Upper lobe of left lung (tissue), 6 donors: ENCODE measurements around the gene GALNT4. TPM values are rescaled to one million over a fixed set of nuclear protein-coding genes. Genes with fewer than 3 reads are reported as not detected.

ENCODE experiments used
- ATAC-seq, 2 donors: fragments of 200-7000 bp; cut with Tn5 transposase; one replicate each; pipeline ENCODE4 v1.9.1; 2022; ENCODE audit warnings: mild to moderate bottlenecking in 2 of 2, moderate library complexity in 2 of 2; ENCODE audit not compliant: low FRiP score in 2 of 2
- DNase-seq, 2 donors: peaks; one replicate each; pipeline ENCODE4 v3.0.0-alpha.2; 2019 to 2020
- H3K27ac ChIP-seq, 4 donors: fragments of 200-600 bp; sonication (generic); one replicate each; pipeline ENCODE4 v1.5.1; 2016 to 2019
- H3K27me3 ChIP-seq, 4 donors: fragments of 200-600 bp; sonication (generic); one replicate each; pipeline ENCODE4 v1.5.1; 2017 to 2019
- H3K36me3 ChIP-seq, 4 donors: fragments of 200-600 bp; sonication (generic); one replicate each; pipeline ENCODE4 v1.5.1; 2016 to 2019
- H3K4me1 ChIP-seq, 4 donors: fragments of 200-600 bp; sonication (generic); one replicate each; pipeline ENCODE4 v1.5.1; 2018 to 2019
- H3K4me3 ChIP-seq, 4 donors: fragments of 200-600 bp; sonication (generic); one replicate each; pipeline ENCODE4 v1.5.1; 2017 to 2019; ENCODE audit warnings: mild to moderate bottlenecking in 2 of 4, moderate library complexity in 1 of 4
- H3K9me3 ChIP-seq, 4 donors: fragments of 200-600 bp; sonication (generic); one replicate each; pipeline ENCODE4 v1.5.1; 2018 to 2019
- CTCF ChIP-seq, 6 experiments: fragments of 450-650 bp in 4 of 6; fragments of 200-600 bp in 2 of 6; sonication (generic) in 2 of 6; IDR thresholded peaks; one replicate each; pipeline ENCODE4 v1.5.1; 2016 to 2019; ENCODE audit warnings: antibody characterized with exemption in 6 of 6
- EP300 ChIP-seq, 4 donors: sonication (generic); formaldehyde crosslinking; IDR thresholded peaks; one replicate each; pipeline ENCODE4 v1.5.1; 2017; ENCODE audit warnings: antibody characterized with exemption in 4 of 4, control low read depth in 2 of 4
- POLR2A ChIP-seq, 4 donors: fragments of 450-650 bp; IDR thresholded peaks; one replicate each; pipeline ENCODE4 v1.5.1; 2016 to 2017; ENCODE audit warnings: antibody characterized with exemption in 4 of 4, mild to moderate bottlenecking in 2 of 4
- POLR2AphosphoS5 ChIP-seq, 2 donors: sonication (generic); formaldehyde crosslinking; IDR thresholded peaks; one replicate each; pipeline ENCODE4 v1.5.1; 2017; ENCODE audit warnings: antibody characterized with exemption in 2 of 2
- whole genome bisulfite sequencing, 2 donors: methylation state at CpG; one replicate each; pipeline ENCODE4 v1.1.5; 2017 to 2018; 5-methylcytosine and 5-hydroxymethylcytosine counted together
- total RNA-seq, 6 donors: library from RNA; depleted of rRNA in 4 of 6; stranded (reverse); fragments of >200 nt in 4 of 6; gene quantifications; one replicate each; pipeline versions ENCODE4 v1.1.0 to v1.2.1, GENCODE V29; 2016 to 2021
- donor health status: DM: no; HTN: no; CAD: no; lungs with moderate emphysema.
- donor health status: DM: no; HTN: yes; CAD: no; lungs with severe emphysema.

GALNT4 gene
- 10 to 100 TPM in 2 of 6 donors, 1 to 10 TPM in 4; 2.4 to 13.5 (median 7.9) TPM for total RNA-seq

- H3K9me3 ChIP-seq = no peaks in the 10 kb centered on the region
- WGBS, 2 donors = 0 to 2% methylated on average over 30 to 39 of the region's 43 CpGs
- H3K27me3 ChIP-seq = no peaks in the 10 kb centered on the region
- peak; percentile 96 for ATAC-seq
- peak within 1 kb of the TSS; percentile 88 to 97 (median 94) for H3K27ac ChIP-seq
- peak; percentile 90 to 93 for DNase-seq
- H3K36me3 ChIP-seq = no peaks in the 10 kb centered on the region
- peaks cover 35 to 54% (median 41%) of the 10 kb centered on the region in 4 donors for H3K4me1 ChIP-seq
- peak within 1 kb of the TSS; percentile 96 to 99 (median 98) for H3K4me3 ChIP-seq
- TF ChIP-seq POLR2A (IDR thresholded peaks at IDR 0.05) (peak in 2 of 4 donors; percentile 55 to 74), CTCF (IDR thresholded peaks at IDR 0.05) (peak; percentile 66 to 81 (median 72)), POLR2AphosphoS5 (IDR thresholded peaks at IDR 0.05) (peak; percentile 69 to 85), EP300 (IDR thresholded peaks at IDR 0.05) (no peak)
These were observed at the start of gene GALNT4 for GRCh38 chr12:89524541-89525304. Gene GALNT4, minus strand, starts transcription at chr12:89524796. Its CDS starts 247 bp downstream, at chr12:89524549.

- H3K36me3 ChIP-seq = no peaks in the 10 kb centered on the region
- H3K27me3 ChIP-seq = no peaks in the 10 kb centered on the region
- no peak for ATAC-seq
- no peaks in the 10 kb centered on the region for H3K9me3 ChIP-seq
- no peak overlapping the region for H3K4me3 ChIP-seq
- peaks cover 0 to 8% (median 2%) of the 10 kb centered on the region in 4 donors for H3K4me1 ChIP-seq
- H3K27ac ChIP-seq = no peak overlapping the region
- 78 to 80% methylated on average over 5 of the region's 5 CpGs for WGBS, 2 donors
- no peak for DNase-seq
- no peak for TF ChIP-seq CTCF (IDR thresholded peaks at IDR 0.05)
- no peak for TF ChIP-seq POLR2AphosphoS5 (IDR thresholded peaks at IDR 0.05)
- TF ChIP-seq POLR2A (IDR thresholded peaks at IDR 0.05) = no peak
- no peak for TF ChIP-seq EP300 (IDR thresholded peaks at IDR 0.05)
These were observed 48.6 kb upstream of the GALNT4 start for GRCh38 chr12:89573051-89573810.

GRCh38 chr12:89571491-89572195, 47.0 kb upstream of the GALNT4 start:
- Histone ChIP-seq H3K4me1 (peaks cover 0 to 10% (median 2%) of the 10 kb centered on the region in 4 donors), H3K4me3 (no peak overlapping the region), H3K9me3 (no peaks in the 10 kb centered on the region), H3K36me3 (no peaks in the 10 kb centered on the region), H3K27me3 (no peaks in the 10 kb centered on the region), H3K27ac (no peak overlapping the region)
- DNase-seq (no peak), ATAC-seq (peak in 1 of 2 donors; percentile 11)
- TF ChIP-seq POLR2A (IDR thresholded peaks at IDR 0.05) = no peak
- TF ChIP-seq CTCF (IDR thresholded peaks at IDR 0.05) = no peak
- TF ChIP-seq POLR2AphosphoS5 (IDR thresholded peaks at IDR 0.05) = no peak
- no peak for TF ChIP-seq EP300 (IDR thresholded peaks at IDR 0.05)
- 79 to 83% methylated on average over 4 of the region's 4 CpGs for WGBS, 2 donors

GRCh38 chr12:89568484-89568883, 43.9 kb upstream of the GALNT4 start:
- Histone ChIP-seq H3K4me1 (peaks cover 0 to 10% (median 2%) of the 10 kb centered on the region in 4 donors), H3K9me3 (no peaks in the 10 kb centered on the region), H3K36me3 (no peaks in the 10 kb centered on the region), H3K27me3 (no peaks in the 10 kb centered on the region), H3K27ac (no peak overlapping the region), H3K4me3 (no peak overlapping the region)
- TF ChIP-seq POLR2AphosphoS5 (IDR thresholded peaks at IDR 0.05) (no peak), POLR2A (IDR thresholded peaks at IDR 0.05) (no peak), EP300 (IDR thresholded peaks at IDR 0.05) (no peak), CTCF (IDR thresholded peaks at IDR 0.05) (no peak)
- no peak for DNase-seq
- ATAC-seq = peak in 1 of 2 donors; percentile 31
- 48 to 50% methylated on average over 5 of the region's 5 CpGs for WGBS, 2 donors
